ENCODE results near the gene RPP25L.
"Not testable (repeated sequence)": the region's sequence is repeated elsewhere in the genome, so short reads cannot be mapped to it uniquely, and the experiment has no call there.

Gene RPP25L

GRCh38 chr9:34647651-34648050 is 35.8 kb upstream of the RPP25L start:
- TF ChIP-seq, protein P1, sequence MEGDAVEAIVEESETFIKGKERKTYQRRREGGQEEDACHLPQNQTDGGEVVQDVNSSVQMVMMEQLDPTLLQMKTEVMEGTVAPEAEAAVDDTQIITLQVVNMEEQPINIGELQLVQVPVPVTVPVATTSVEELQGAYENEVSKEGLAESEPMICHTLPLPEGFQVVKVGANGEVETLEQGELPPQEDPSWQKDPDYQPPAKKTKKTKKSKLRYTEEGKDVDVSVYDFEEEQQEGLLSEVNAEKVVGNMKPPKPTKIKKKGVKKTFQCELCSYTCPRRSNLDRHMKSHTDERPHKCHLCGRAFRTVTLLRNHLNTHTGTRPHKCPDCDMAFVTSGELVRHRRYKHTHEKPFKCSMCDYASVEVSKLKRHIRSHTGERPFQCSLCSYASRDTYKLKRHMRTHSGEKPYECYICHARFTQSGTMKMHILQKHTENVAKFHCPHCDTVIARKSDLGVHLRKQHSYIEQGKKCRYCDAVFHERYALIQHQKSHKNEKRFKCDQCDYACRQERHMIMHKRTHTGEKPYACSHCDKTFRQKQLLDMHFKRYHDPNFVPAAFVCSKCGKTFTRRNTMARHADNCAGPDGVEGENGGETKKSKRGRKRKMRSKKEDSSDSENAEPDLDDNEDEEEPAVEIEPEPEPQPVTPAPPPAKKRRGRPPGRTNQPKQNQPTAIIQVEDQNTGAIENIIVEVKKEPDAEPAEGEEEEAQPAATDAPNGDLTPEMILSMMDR (IDR thresholded peaks at IDR 0.05; ENCODE audit: low read depth, low read length), result no peak
- peak overlapping the region; percentile 83 for H3K4me3 ChIP-seq (ENCODE audit: low read depth, low read length)
- in situ Hi-C loops (cut with HindIII; ENCODE audit: low sequenced_read_pairs), result no loop called here
- DNase-seq (ENCODE audit: low read depth, low spot score), result no peak

DNA sequence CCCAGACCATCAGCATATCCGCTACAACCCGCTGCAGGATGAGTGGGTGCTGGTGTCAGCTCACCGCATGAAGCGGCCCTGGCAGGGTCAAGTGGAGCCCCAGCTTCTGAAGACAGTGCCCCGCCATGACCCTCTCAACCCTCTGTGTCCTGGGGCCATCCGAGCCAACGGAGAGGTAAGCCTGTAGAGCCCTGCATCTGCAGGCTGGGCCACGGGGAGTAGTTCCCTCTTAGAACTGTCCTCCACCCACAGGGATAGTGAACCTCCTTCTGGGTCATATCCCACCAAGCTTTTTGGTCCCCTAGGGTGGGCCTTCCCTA is 35.1 kb upstream of the RPP25L start:
- H3K4me3 ChIP-seq (ENCODE audit: low read depth, low read length), result peak overlapping the region; percentile 83
- TF ChIP-seq, protein P1 (IDR thresholded peaks at IDR 0.05; ENCODE audit: low read depth, low read length), result no peak
- in situ Hi-C loops (cut with HindIII; ENCODE audit: low sequenced_read_pairs), result no loop called here
- DNase-seq (ENCODE audit: low read depth, low spot score), result no peak

DNA sequence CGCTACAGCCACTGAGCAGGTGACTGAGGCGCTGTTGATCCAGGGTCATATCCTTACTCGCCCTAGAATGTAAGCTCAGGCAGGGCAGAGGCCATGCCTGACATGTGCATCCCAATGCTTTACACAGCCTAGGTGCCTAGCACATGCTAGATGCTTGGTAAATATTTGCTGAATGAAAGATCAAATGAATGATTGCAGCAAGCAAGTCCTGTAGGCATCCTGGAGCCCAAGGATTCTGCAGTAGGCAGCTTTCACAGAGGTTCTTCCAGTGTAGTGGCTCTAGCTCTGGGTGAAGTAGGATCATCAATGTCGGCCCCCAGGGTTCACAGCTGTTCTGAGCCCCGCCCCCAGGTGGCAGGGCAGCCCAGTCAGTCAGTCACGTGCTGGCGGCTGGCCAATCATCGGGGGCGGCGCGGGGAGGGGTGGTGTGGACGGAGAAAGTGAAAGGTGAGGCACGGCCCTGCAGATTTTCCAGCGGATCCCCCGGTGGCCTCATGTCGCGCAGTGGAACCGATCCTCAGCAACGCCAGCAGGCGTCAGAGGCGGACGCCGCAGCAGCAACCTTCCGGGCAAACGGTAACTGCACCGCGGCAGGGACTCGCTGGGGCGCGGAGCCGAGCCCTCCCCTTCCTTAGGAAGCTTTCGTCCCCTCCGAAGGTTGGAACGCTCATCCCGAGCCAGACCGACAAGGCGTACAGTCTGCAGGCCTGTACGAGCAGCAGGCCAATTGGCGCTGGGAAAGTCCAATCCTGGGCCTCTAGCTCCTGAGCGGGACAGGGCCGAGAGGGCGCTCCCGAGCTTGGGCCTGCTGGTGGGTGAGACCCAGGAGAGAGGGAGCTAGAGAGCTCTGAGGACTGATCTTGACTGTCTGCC is 34.5 kb upstream of the RPP25L start, which contains the start of gene GALT:
Gene GALT (plus strand): TSS at position 465 of the 873 bp plus-strand sequence. CDS start 30 bp downstream, at position 495.
- TF ChIP-seq, protein P1 (IDR thresholded peaks at IDR 0.05; ENCODE audit: low read depth, low read length), result peak; percentile 64
- in situ Hi-C loops (cut with HindIII; ENCODE audit: low sequenced_read_pairs), result no loop called here
- peak; percentile 84 for DNase-seq (ENCODE audit: low read depth, low spot score)
- peak within 1 kb of the TSS; percentile 83 for H3K4me3 ChIP-seq (ENCODE audit: low read depth, low read length)

DNA sequence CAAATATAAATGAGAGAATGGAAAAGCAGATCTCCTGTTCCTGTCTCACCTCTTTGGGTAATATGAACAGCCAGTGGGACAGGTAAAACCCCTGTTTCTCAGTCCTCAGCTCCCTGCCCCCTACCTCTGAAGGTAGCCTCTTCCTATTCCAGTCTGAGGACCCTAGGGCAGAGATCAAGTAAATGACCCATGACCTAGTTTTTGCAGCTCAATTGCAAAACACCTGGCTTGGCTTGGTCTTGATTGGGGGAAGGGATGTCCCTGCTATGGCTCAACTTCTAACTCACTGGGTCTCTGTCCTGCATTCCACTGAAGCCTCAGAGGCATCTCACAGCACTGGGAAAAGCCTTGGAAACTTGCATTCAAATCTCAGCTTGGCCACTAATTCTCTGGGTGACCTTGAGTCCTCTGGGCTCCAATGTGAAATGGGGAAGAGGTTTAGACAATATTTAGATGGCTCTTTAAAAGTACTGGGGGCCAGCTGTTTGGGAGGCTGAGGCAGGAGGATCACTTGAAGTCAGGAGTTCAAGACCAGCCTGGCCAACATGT is 32.9 kb upstream of the RPP25L start:
- in situ Hi-C loops (cut with HindIII; ENCODE audit: low sequenced_read_pairs), result no loop called here
- DNase-seq (ENCODE audit: low read depth, low spot score), result no peak
- TF ChIP-seq, protein P1 (IDR thresholded peaks at IDR 0.05; ENCODE audit: low read depth, low read length), result no peak
- no peak overlapping the region for H3K4me3 ChIP-seq (ENCODE audit: low read depth, low read length)

- TF ChIP-seq, protein P1 (IDR thresholded peaks at IDR 0.05; ENCODE audit: low read depth, low read length), result no peak
Observed at GRCh38 chr9:34642679-34643078, 30.8 kb upstream of the RPP25L start.

DNA sequence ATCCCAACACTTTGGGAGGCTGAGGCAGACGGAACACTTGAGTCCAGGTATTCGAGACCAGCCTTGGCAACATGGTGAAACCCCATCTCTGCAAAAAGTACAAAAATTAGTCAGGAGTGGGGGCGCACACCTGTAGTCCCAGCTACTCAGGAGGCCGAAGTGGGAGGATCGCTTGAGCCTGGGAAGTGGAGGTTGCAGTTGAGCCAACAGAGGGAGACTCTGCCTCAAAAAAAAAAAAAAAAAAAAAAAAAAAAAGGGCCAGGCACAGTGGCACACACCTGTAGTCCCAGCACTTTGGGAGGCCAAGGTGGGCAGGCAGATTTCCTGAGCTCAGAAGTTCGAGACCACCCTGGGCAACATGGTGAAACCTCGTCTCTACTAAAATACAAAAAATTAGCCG is 27.4 kb upstream of the RPP25L start:
- in situ Hi-C loops (cut with HindIII; ENCODE audit: low sequenced_read_pairs); DNase-seq (ENCODE audit: low read depth, low spot score); H3K4me3 ChIP-seq (ENCODE audit: low read depth, low read length): not testable (repeated sequence)

More at GRCh38 chr9:34642679-34643078, 30.8 kb upstream of the RPP25L start:
- H3K4me3 ChIP-seq (ENCODE audit: low read depth, low read length), result no peak overlapping the region
- DNase-seq (ENCODE audit: low read depth, low spot score), result no peak
- in situ Hi-C loops (cut with HindIII; ENCODE audit: low sequenced_read_pairs), result no loop called here

GRCh38 chr9:34638138-34638445 is 26.2 kb upstream of the RPP25L start:
- in situ Hi-C loops (cut with HindIII; ENCODE audit: low sequenced_read_pairs), result no loop called here
- TF ChIP-seq, protein P1 (IDR thresholded peaks at IDR 0.05; ENCODE audit: low read depth, low read length), result no peak
- H3K4me3 ChIP-seq (ENCODE audit: low read depth, low read length), result peak overlapping the region; percentile 72
- DNase-seq (ENCODE audit: low read depth, low spot score), result no peak
